ENCODE measurements around the gene CBX3.
"Not testable (repeated sequence)": the region's sequence is repeated elsewhere in the genome, so short reads cannot be mapped to it uniquely, and the experiment has no call there.

CBX3 gene

DNA sequence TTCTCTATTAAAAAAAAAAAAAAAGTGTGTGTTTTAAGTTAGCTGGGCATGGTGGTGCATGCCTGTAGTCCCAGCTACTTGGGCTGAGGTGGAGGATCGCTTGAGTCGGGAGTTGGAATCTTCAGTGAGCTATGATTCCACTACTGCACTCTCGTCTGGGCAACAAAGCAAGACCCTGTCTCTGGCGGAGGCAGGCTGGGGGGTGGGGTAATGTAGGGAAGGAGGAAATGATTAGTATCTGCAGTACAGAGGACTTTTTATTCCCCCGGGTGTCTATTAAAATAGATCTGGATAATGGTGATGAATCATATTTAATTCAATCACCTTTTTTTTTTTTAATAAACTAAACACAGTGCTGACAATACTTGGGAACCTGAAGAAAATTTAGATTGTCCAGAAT, 6.5 kb downstream of the CBX3 start:
- no peak for DNase-seq

DNA sequence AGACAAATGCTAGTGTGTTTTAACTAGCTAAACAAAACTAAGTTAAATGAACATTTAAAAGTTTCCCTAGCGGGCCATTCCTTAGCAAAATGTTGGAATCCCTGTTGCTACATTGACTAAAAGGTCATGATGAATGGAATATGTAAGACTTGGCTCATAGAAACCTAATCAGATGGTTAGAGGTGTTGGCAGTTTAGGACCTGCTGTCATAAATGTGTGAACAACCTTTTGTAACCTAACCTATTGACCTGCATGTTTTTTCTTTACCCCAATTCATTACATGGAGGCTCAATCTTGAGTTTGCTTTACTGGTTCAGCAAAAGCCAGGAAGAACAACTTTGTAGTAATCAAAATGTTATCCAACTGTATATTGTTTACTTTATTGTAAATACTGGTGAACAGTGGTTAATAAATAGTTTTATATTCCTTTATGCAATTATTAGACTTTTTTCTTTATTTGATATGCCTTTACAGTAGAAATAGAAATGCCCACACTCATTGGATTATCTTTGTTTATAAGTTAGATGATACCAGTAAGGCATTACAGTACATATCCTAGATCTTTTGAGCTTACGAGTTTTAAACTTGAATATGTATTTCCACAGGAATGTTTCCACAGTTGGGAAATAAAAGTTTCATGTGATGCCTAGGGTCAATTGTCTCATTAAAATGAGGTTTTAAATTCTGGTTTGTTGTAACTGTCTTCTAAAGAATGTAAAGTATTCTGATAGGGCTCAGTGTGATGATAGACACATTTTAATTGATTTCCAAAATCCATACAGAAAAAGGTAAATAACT, 11.6 kb downstream of the CBX3 start:
- no peak for DNase-seq

DNA sequence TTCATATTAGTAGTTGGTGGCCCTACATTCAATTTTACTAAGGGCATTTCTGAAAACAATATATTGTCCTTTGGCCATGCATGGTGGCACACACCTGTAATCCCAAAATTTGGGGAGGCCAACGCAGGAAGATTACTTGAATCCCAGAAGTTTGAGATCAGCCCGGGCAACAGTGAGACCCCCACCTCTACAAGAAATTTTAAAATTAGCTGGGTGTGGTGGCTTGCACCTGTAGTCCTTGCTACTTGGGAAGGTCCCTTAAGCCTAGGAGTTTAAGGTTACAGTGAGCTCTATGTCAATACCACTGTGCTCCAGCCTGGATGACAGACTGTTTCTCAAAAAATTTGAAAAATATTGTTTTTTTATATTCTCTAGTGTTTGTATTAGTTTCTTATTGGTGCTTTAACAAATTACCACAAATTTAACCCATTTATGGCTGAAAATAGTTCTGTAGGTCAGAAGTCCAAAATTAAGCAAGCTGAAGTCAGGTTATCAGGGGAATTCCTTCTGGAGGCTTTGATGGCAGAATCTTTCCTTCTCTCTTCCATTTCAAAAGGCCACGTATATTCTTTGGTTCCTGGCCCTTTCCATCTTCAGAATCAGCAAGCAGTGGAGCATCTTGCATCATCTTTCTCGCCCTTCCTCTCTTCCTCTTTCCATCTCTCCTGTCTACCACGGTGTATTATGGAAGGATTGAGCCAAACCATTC, 12.4 kb downstream of the CBX3 start:
- no peak for DNase-seq

- no peak for DNase-seq
Observed at GRCh38 chr7:26216049-26216448, 14.5 kb downstream of the CBX3 start.

DNA sequence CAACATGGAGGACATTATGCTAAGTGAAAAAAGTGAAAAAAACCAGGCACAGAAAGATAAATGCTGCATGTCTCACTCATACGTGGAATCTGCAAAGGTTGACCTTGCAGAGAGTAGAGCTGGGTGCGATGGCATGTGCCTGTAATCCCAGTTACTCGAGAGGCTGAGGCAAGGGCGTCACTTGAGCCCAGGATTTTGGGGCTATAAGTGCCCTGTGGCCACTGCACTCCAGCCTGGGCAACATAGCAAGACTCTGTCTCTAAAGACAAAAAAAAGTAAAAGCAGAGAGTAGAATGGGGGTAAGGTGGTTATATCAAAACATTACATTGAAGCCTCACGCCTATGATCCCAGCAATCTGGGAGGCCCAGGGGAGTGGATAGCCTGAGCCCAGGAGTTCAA, 22.8 kb downstream of the CBX3 start:
- no peak for DNase-seq

DNA sequence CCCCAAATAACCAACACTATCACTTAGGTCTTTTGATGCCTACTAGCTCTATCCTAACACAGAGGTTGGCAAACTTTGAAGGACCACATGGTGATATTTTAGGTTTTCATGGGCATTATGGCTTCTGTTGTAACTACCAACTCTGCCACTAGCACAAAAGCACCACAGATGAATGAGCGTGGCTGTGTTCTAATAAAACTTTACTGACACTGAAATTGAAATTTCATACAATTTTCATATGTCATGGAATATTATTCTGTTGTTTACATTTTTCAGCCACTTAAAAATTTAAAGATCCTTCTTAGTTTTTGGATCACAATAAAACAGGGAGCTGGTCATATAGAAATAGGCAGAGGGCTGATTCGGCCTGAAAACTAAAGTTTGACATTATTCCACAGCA, 26.4 kb downstream of the CBX3 start:
- no peak for DNase-seq

DNA sequence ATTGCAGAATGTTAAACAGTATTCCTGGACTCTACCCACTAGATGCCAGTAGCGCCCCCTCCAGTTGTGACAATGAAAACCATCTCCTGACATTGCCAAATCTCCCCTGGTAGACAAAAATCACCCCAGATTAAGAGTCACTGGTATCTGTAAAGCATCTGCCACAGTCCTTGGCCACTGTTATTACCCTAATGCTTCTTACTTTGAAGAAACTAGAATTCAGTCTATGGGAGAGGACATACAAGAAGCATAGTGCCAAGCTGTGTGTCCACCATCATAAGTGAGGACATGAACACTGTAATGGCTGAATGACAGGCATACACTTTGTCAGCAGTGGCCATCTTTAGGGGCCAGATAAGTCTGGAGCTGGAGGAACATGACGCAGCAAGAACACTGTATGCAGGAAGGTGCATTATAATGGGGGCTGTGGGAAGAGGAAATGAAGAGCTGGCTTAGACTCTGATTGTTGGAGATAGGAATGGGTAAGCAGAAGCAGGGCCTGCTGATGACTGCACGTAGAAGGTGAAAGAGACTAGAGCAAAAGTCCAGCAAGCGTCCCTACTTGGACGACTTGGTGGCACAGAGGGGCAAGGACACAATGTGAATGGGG, 32.5 kb downstream of the CBX3 start:
- DNase-seq, result no peak

DNA sequence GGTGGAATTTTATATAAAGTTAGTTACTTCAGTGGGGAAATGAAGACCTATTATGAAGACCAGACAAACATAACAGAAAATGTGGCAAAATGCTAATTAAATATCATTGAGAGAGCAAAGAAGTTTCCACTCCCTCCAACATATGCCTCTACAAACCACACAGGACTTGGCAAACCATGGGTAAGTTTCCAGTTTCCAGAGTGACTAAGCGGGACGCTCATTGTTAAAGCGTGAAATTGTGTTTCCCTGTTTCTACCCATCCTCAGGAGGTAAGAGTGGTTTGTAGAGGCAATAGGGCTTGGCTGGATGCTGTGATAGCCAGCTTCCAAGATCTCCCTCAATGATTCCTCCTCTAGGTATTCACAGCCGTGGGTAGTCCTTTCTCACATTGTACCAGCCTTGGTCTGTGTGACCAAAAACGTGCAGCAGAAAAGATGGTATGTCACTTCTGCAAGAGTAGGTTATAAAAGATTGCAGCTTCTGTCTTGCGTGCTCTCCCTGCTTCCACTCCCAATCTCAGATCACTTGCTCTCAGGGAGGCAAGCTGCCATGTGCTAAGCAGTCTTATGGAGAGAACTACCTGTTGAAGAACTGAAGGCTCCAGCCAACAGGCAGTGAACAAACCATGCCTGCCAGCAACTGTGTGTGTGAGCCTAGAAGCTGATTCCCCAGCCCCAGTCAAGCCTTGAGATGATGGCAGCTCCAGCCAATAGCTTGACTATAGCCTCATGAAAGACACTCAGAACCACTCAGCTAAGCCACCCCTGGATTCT, 35.7 kb downstream of the CBX3 start:
- DNase-seq, result no peak

DNA sequence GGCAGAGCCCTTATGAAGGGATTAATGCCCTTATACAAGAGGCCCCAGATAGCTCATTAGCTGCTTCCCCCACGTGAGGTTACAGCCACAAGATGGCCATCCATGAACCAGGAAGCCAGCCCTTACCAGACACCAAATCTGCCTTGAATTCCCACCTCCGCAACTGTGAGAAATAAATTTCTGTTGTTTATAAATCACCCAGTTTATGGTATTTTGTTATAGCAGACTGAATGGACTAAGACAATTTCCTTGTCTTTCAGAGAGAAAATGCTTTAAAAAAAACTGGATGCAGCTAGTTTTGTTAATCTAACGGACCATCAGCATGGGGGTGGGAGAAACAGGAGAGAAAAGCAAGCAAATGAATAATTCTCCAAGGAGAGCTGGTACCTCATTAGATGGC, 36.5 kb downstream of the CBX3 start:
- no peak for DNase-seq

DNA sequence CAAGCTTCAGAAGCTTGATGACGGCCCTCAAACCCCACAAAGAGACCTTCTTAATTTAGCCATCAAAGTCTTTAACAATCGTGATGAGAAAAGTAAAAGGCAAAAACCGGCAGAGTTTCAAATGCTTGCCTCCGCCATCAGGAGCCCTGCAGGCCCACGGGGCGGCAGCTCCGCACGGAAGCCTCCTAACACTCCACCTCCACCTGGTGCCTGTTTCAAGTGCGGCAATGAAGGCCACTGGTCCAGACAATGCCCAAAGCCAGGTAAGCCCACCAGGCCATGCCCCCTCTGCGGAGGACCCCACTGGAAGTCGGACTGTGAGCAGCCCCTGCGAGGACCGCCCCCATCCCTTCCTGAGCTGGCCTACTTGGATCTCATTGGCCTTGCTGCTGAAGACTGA, 43.6 kb downstream of the CBX3 start:
- no peak for DNase-seq

- no peak for DNase-seq
Observed at GRCh38 chr7:26250239-26250638, 48.7 kb downstream of the CBX3 start.

- DNase-seq, result not testable (repeated sequence)
Observed at GRCh38 chr7:26261866-26262265, 60.3 kb downstream of the CBX3 start.

Measured in cortex of kidney (tissue), 1 donor.